Peyer's patch (tissue), 4 donors: Measurements from ENCODE around the gene TWNK.

ENCODE experiments used
- POLR2A ChIP-seq, 2 donors: fragments of 450-650 bp; IDR thresholded peaks; one replicate each; pipeline ENCODE4 v1.5.1; 2017; ENCODE audit warnings: antibody characterized with exemption in 2 of 2, mild to moderate bottlenecking in 2 of 2, moderate library complexity in 2 of 2
- TF ChIP-seq, protein P1 (sequence below), 6 experiments: fragments of 450-650 bp in 4 of 6; fragments of 200-600 bp in 2 of 6; sonication (generic) in 1 of 6; IDR thresholded peaks; one replicate each; pipeline ENCODE4 v1.5.1; 2017 to 2019; ENCODE audit warnings: antibody characterized with exemption in 6 of 6, mild to moderate bottlenecking in 3 of 6, moderate library complexity in 1 of 6

GRCh38 chr10:101040061-101040460 lies 52.7 kb downstream of the TWNK start:
- TF ChIP-seq, protein P1, sequence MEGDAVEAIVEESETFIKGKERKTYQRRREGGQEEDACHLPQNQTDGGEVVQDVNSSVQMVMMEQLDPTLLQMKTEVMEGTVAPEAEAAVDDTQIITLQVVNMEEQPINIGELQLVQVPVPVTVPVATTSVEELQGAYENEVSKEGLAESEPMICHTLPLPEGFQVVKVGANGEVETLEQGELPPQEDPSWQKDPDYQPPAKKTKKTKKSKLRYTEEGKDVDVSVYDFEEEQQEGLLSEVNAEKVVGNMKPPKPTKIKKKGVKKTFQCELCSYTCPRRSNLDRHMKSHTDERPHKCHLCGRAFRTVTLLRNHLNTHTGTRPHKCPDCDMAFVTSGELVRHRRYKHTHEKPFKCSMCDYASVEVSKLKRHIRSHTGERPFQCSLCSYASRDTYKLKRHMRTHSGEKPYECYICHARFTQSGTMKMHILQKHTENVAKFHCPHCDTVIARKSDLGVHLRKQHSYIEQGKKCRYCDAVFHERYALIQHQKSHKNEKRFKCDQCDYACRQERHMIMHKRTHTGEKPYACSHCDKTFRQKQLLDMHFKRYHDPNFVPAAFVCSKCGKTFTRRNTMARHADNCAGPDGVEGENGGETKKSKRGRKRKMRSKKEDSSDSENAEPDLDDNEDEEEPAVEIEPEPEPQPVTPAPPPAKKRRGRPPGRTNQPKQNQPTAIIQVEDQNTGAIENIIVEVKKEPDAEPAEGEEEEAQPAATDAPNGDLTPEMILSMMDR (IDR thresholded peaks at IDR 0.05) = no peak
- TF ChIP-seq POLR2A (IDR thresholded peaks at IDR 0.05) = no peak
